ENCODE data around the gene KCNH2. TPM values are rescaled to one million over a fixed set of nuclear protein-coding genes. Genes with fewer than 3 reads are reported as not detected.

The KCNH2 gene
- total and polyA plus RNA-seq, 2 of the 13 experiments (the other 11 are each of a cell fraction or from before 2014, with no cell fraction given), result 0.09 to 0.11 TPM

- in situ Hi-C loops (cut with HindIII; ENCODE audit: extremely low pct_ligation_motif_present, low pct_unique_long_range_greater_than_20kb) (no loop called here), intact Hi-C loops (cut with micrococcal nuclease; ENCODE audit: unreplicated experiment) (no loop called here)
- no peak overlapping the region for H3K27ac ChIP-seq (ENCODE audit: extremely low read length, insufficient read depth, low read length)
- BruUV-seq (replicated peaks), result no TSS peak
- ChIA-PET CTCF (ENCODE audit: low intra/inter-chr PET ratio, low total read pairs) (no interaction called here), POLR2A (no interaction called here)
- no peak for DNase-seq (ENCODE audit: low spot score)
- no peak for FAIRE-seq
- H3K9me3 ChIP-seq (ENCODE audit: low read length), result no peaks in the 10 kb centered on the region
- 25% methylated on average over 4 of the region's 4 CpGs for WGBS (ENCODE audit: low lambda C conversion rate)
- H3K4me1 ChIP-seq (ENCODE audit: insufficient read depth, low read length), result no peaks in the 10 kb centered on the region
- H3K4me2 ChIP-seq (ENCODE audit: low read depth, low read length), result no peak overlapping the region
- H3K4me3 ChIP-seq (replicated peaks in 1 of 3; ENCODE audit: insufficient read depth in 1 of 3, low read depth in 2 of 3, low read length in 3 of 3), result no peak overlapping the region
- no peak overlapping the region for H3K9ac ChIP-seq (ENCODE audit: insufficient read depth, low read depth, low read length)
- H4K20me1 ChIP-seq (ENCODE audit: insufficient read depth, low read length), result no peaks in the 10 kb centered on the region
- no peaks in the 10 kb centered on the region for H3K79me2 ChIP-seq (ENCODE audit: insufficient read depth, low read length)
- H2AFZ ChIP-seq (ENCODE audit: low read length), result no peak overlapping the region
- no peak for ATAC-seq
- H3K27me3 ChIP-seq (ENCODE audit: control insufficient read depth in 1 of 2, insufficient read depth in 2 of 2, low read length in 2 of 2), result peaks cover 2 to 13% of the 10 kb centered on the region in 2 experiments; a peak in 1 of 5 replicates
- H3K36me3 ChIP-seq (replicated peaks in 1 of 2; ENCODE audit: control insufficient read depth in 1 of 2, insufficient read depth in 2 of 2, low read length in 2 of 2), result no peaks in the 10 kb centered on the region
- TF ChIP-seq CTCF (CRISPR knock-in tag; IDR thresholded peaks at IDR 0.05), result no peak
- no peak for TF ChIP-seq FOXK2 (IDR thresholded peaks at IDR 0.05)
- no peak for TF ChIP-seq THAP11 (CRISPR knock-in tag; IDR thresholded peaks at IDR 0.05)
- no peak for TF ChIP-seq NFIC (IDR thresholded peaks at IDR 0.05; ENCODE audit: low read length)
- TF ChIP-seq ARID4A (CRISPR knock-in tag; IDR thresholded peaks at IDR 0.05; ENCODE audit: borderline replicate concordance), result no peak
- no peak for TF ChIP-seq TBP (CRISPR knock-in tag; IDR thresholded peaks at IDR 0.05)
- TF ChIP-seq PRDM4 (CRISPR knock-in tag; IDR thresholded peaks at IDR 0.05; ENCODE audit: borderline replicate concordance), result no peak
- TF ChIP-seq HINFP (CRISPR knock-in tag; IDR thresholded peaks at IDR 0.05; ENCODE audit: low read depth), result no peak
- TF ChIP-seq ZNF276 (CRISPR knock-in tag; IDR thresholded peaks at IDR 0.05; ENCODE audit: low read depth), result no peak
- TF ChIP-seq ZNF841 (CRISPR knock-in tag; IDR thresholded peaks at IDR 0.05; ENCODE audit: borderline replicate concordance), result no peak
- TF ChIP-seq FOXA1 (IDR thresholded peaks at IDR 0.05), result no peak
- TF ChIP-seq FOXA1 (CRISPR knock-in tag; IDR thresholded peaks at IDR 0.05), result no peak
- no peak for TF ChIP-seq GATAD1 (CRISPR knock-in tag; IDR thresholded peaks at IDR 0.05)
- TF ChIP-seq KAT8 (CRISPR knock-in tag; IDR thresholded peaks at IDR 0.05), result no peak
- no peak for TF ChIP-seq TBX2 (CRISPR knock-in tag; IDR thresholded peaks at IDR 0.05; ENCODE audit: borderline replicate concordance)
Observed at GRCh38 chr7:150927956-150928344, 50.2 kb downstream of the KCNH2 start.

Data from HepG2 (cell line).